K562 (cell line): Measurements from ENCODE around the gene PYGO2. TPM values are rescaled to one million over a fixed set of nuclear protein-coding genes. Genes with fewer than 3 reads are reported as not detected.
A peak's percentile ranks its signal among the peaks of the same experiment; 100 is the strongest.

Experiments used
- ATF1 ChIP-seq, 2 experiments: fragments of 450-650 bp in 1 of 2; IDR thresholded peaks; 2 replicates each; pipeline ENCODE4 v1.6.1; 2016; ENCODE audit warnings: missing compliant biosample characterization in 1 of 2, missing genetic modification characterization in 1 of 2
- E2F6 ChIP-seq, 2 experiments: IDR thresholded peaks; 2 replicates each; pipeline ENCODE4 v1.6.1; 2011; ENCODE audit warnings: borderline replicate concordance in 1 of 2, control low read depth in 1 of 2, low read depth in 1 of 2, low read length in 1 of 2, mild to moderate bottlenecking in 1 of 2, mixed read lengths in 1 of 2, moderate library complexity in 1 of 2; ENCODE audit not compliant: insufficient read depth in 1 of 2, insufficient read length in 1 of 2, poor library complexity in 1 of 2, severe bottlenecking in 1 of 2; ENCODE audit errors: extremely low read depth in 1 of 2
- ESRRA ChIP-seq: fragments of 450-650 bp; IDR thresholded peaks from 2 replicates; pipeline ENCODE4 v1.6.1; 2014; ENCODE audit warnings: low read depth, mild to moderate bottlenecking, moderate library complexity, borderline replicate concordance
- NFYB ChIP-seq: IDR thresholded peaks from 2 replicates; pipeline ENCODE4 v1.6.1; 2011; ENCODE audit warnings: mild to moderate bottlenecking, moderate library complexity; ENCODE audit not compliant: insufficient read length; ENCODE audit errors: extremely low read depth
- PCBP1 ChIP-seq: fragments of 200-400 bp; formaldehyde crosslinking; IDR thresholded peaks from 2 replicates; pipeline ENCODE4 v1.6.1; 2018; ENCODE audit warnings: mild to moderate bottlenecking, low read depth, low read length; ENCODE audit not compliant: poor library complexity, severe bottlenecking
- RBM22 ChIP-seq: fragments of 200-400 bp; formaldehyde crosslinking; IDR thresholded peaks from 2 replicates; pipeline ENCODE4 v1.6.1; 2018; ENCODE audit warnings: low read length, low read depth; ENCODE audit not compliant: poor library complexity, severe bottlenecking
- ZBTB11 ChIP-seq, 3 experiments: fragments of 200-800 bp in 1 of 3; fragments of 250-450 bp in 1 of 3; fragments of 450-650 bp in 1 of 3; sonication (Bioruptor Pico) in 1 of 3; sonication (Bioruptor generic) in 1 of 3; formaldehyde crosslinking in 1 of 3; IDR thresholded peaks; 2 replicates each; pipeline versions ENCODE4 v1.6.1 to v1.8.0; 2016 to 2022; ENCODE audit warnings: mild to moderate bottlenecking in 2 of 3, missing genetic modification characterization in 2 of 3, missing compliant biosample characterization in 1 of 3, moderate library complexity in 1 of 3
- ZBTB40 ChIP-seq, 2 experiments: fragments of 450-650 bp in 1 of 2; sonication (generic) in 1 of 2; formaldehyde crosslinking in 1 of 2; IDR thresholded peaks; 2 replicates each; pipeline versions ENCODE4 v1.7.1 to v1.9.0; 2016 to 2022; ENCODE audit warnings: inconsistent platforms in 1 of 2, mild to moderate bottlenecking in 1 of 2, missing genetic modification reagents in 1 of 2
- ZNF282 ChIP-seq: sonication (generic); formaldehyde crosslinking; IDR thresholded peaks from 2 replicates; pipeline ENCODE4 v1.8.1; 2023; ENCODE audit warnings: missing genetic modification reagents
- ZNF551 ChIP-seq: fragments of 250-450 bp; sonication (Bioruptor Pico); IDR thresholded peaks from 2 replicates; pipeline ENCODE4 v1.5.0; 2021; ENCODE audit warnings: mild to moderate bottlenecking, moderate library complexity
- polyA plus RNA-seq, 8 experiments: library from polyadenylated mRNA; depleted of rRNA in 4 of 8; stranded (reverse) in 5 of 8; unstranded in 3 of 8; fragments of >200 nt; fragmentation: Nextera tagmentation in 2 of 8; fragmentation: Illumina TruSeq in 1 of 8; extraction: Ambion mirVana in 2 of 8; extraction: Trizol in 1 of 8; gene quantifications; 2 replicates each; pipeline versions ENCODE4 v1.2.1 to v1.2.3, GENCODE V29; 2011 to 2014; ENCODE audit warnings: inconsistent platforms in 1 of 8, missing spikeins in 1 of 8
- total RNA-seq, 7 experiments: library from RNA; depleted of rRNA in 6 of 7; stranded (reverse); fragments of >200 nt in 6 of 7; fragmentation: Illumina TruSeq in 2 of 7; extraction: Trizol in 2 of 7; gene quantifications; 2 replicates each; pipeline versions ENCODE4 v1.2.1 to v1.2.3, GENCODE V29; 2011 to 2021; ENCODE audit warnings: low replicate concordance in 1 of 7

The PYGO2 gene
- total and polyA plus RNA-seq, 9 of the 15 experiments (the other 6 are each of a cell fraction or from before 2014, with no cell fraction given): 8.3 to 36.2 (median 18.2) TPM

- peak in 1 of 3 experiments; percentile 49; a peak in 1 of 6 replicates for TF ChIP-seq ZBTB11 (CRISPR knock-in tag; IDR thresholded peaks at IDR 0.05)
- TF ChIP-seq ZNF282 (CRISPR knock-in tag): no peak
- TF ChIP-seq E2F6 (IDR thresholded peaks at IDR 0.05; ENCODE audit: borderline replicate concordance in 1 of 2, extremely low read depth in 1 of 2, insufficient read depth in 1 of 2, insufficient read length in 1 of 2, low read depth in 1 of 2, low read length in 1 of 2, poor library complexity in 1 of 2, severe bottlenecking in 1 of 2): peak in 1 of 2 experiments; percentile 66
- TF ChIP-seq ATF1 (CRISPR knock-in tag; IDR thresholded peaks at IDR 0.05): no peak
- TF ChIP-seq ATF1 (tag; IDR thresholded peaks at IDR 0.05): peak; percentile 87
- TF ChIP-seq ZBTB40 (IDR thresholded peaks at IDR 0.05): peak; percentile 64
- no peak for TF ChIP-seq ZBTB40 (CRISPR knock-in tag; IDR thresholded peaks at IDR 0.05)
- no peak for TF ChIP-seq NFYB
- peak; percentile 65 for TF ChIP-seq PCBP1
- no peak for TF ChIP-seq ZNF551 (CRISPR knock-in tag)
- peak; percentile 82 for TF ChIP-seq RBM22
- TF ChIP-seq ESRRA: peak; percentile 62; the same call in 1 of the 2 replicates
Measured at GRCh38 chr1:155000726-155001424, 39.3 kb upstream of the PYGO2 start (continued).
